Activated CD4-positive, alpha-beta T cell treated with anti-CD3 and anti-CD28 coated beads for 1 hour (primary cell): ENCODE measurements around the gene TDRD12.
"Not testable (repeated sequence)": the region's sequence is repeated elsewhere in the genome, so short reads cannot be mapped to it uniquely, and the experiment has no call there.

Experiments used
- DNase-seq: peaks from one replicate; pipeline ENCODE4 v3.0.0-alpha.2; 2020

Gene TDRD12

GRCh38 chr19:32748948-32749347 is 29.4 kb downstream of the TDRD12 start:
- no peak for DNase-seq

- DNase-seq = no peak
These were observed 29.8 kb downstream of the TDRD12 start for GRCh38 chr19:32749361-32749760.

GRCh38 chr19:32750441-32751055 is 31.0 kb downstream of the TDRD12 start:
- no peak for DNase-seq

GRCh38 chr19:32751066-32751465 is 31.5 kb downstream of the TDRD12 start:
- no peak for DNase-seq

GRCh38 chr19:32757189-32757588 is 37.6 kb downstream of the TDRD12 start:
- DNase-seq = no peak

- not testable (repeated sequence) for DNase-seq
These were observed 45.8 kb downstream of the TDRD12 start for GRCh38 chr19:32765365-32765764.

GRCh38 chr19:32767951-32768679 is 48.5 kb downstream of the TDRD12 start:
- no peak for DNase-seq

- no peak for DNase-seq
These were observed 52.0 kb downstream of the TDRD12 start for GRCh38 chr19:32771596-32771995.

GRCh38 chr19:32773126-32773525 is 53.6 kb downstream of the TDRD12 start:
- no peak for DNase-seq

GRCh38 chr19:32779082-32779481 is 59.5 kb downstream of the TDRD12 start:
- no peak for DNase-seq

GRCh38 chr19:32781280-32781679 is 61.7 kb downstream of the TDRD12 start:
- no peak for DNase-seq

GRCh38 chr19:32782089-32782488 is 62.5 kb downstream of the TDRD12 start:
- not testable (repeated sequence) for DNase-seq

GRCh38 chr19:32787161-32787813 is 67.7 kb downstream of the TDRD12 start:
- DNase-seq = not testable (repeated sequence)

GRCh38 chr19:32787895-32788294 is 68.3 kb downstream of the TDRD12 start:
- DNase-seq = not testable (repeated sequence)

- DNase-seq = no peak
These were observed 69.9 kb downstream of the TDRD12 start for GRCh38 chr19:32789429-32789828.

GRCh38 chr19:32798201-32798600 is 78.6 kb downstream of the TDRD12 start:
- no peak for DNase-seq

- no peak for DNase-seq
These were observed 80.6 kb downstream of the TDRD12 start for GRCh38 chr19:32800191-32800590.

GRCh38 chr19:32800754-32801153 is 81.2 kb downstream of the TDRD12 start:
- DNase-seq = no peak

GRCh38 chr19:32802840-32803239 is 83.3 kb downstream of the TDRD12 start:
- DNase-seq = no peak

GRCh38 chr19:32808236-32808635 is 88.7 kb downstream of the TDRD12 start:
- DNase-seq = no peak

- DNase-seq = no peak
These were observed 89.7 kb downstream of the TDRD12 start for GRCh38 chr19:32809254-32809653.

- DNase-seq = no peak
These were observed 90.2 kb downstream of the TDRD12 start for GRCh38 chr19:32809754-32810153.

- DNase-seq = no peak
These were observed 90.9 kb downstream of the TDRD12 start for GRCh38 chr19:32810452-32810851.

GRCh38 chr19:32811151-32811550 is 91.6 kb downstream of the TDRD12 start:
- DNase-seq = no peak
